Nucleus accumbens (tissue), 56 donors: ENCODE data around the gene COL5A3.
"Not testable (repeated sequence)": the region's sequence is repeated elsewhere in the genome, so short reads cannot be mapped to it uniquely, and the experiment has no call there.

Experiments used
- DNase-seq, 56 donors: peaks; one replicate each; lab custom pipeline; 2025; lab: John Stamatoyannopoulos, UW

The COL5A3 gene

GRCh38 chr19:9981406-9982260 lies 28.7 kb downstream of the COL5A3 start:
- DNase-seq: no peak

GRCh38 chr19:9972103-9972502 lies 38.2 kb downstream of the COL5A3 start:
- DNase-seq: no peak

- DNase-seq: no peak
These were observed 39.0 kb downstream of the COL5A3 start for GRCh38 chr19:9971166-9971897.

GRCh38 chr19:9970481-9970880 lies 39.8 kb downstream of the COL5A3 start:
- no peak for DNase-seq

GRCh38 chr19:9969688-9969975 lies 40.7 kb downstream of the COL5A3 start:
- no peak for DNase-seq

GRCh38 chr19:9968820-9969687 lies 41.2 kb downstream of the COL5A3 start:
- DNase-seq: no peak

- no peak for DNase-seq
These were observed 43.0 kb downstream of the COL5A3 start for GRCh38 chr19:9967326-9967725.

- DNase-seq: no peak
These were observed 43.9 kb downstream of the COL5A3 start for GRCh38 chr19:9966448-9966847.

- DNase-seq: no peak
These were observed 44.3 kb downstream of the COL5A3 start for GRCh38 chr19:9966024-9966423.

GRCh38 chr19:9962623-9963290 lies 47.5 kb downstream of the COL5A3 start:
- no peak for DNase-seq

GRCh38 chr19:9961103-9961502 lies 49.2 kb downstream of the COL5A3 start:
- DNase-seq: no peak

- DNase-seq: no peak
These were observed 51.9 kb downstream of the COL5A3 start for GRCh38 chr19:9958379-9958821.

- no peak for DNase-seq
These were observed 53.3 kb downstream of the COL5A3 start for GRCh38 chr19:9956956-9957355.

GRCh38 chr19:9953802-9954542 lies 56.3 kb downstream of the COL5A3 start:
- DNase-seq: peak in 40 of 56 donors; percentile 5 to 92 (median 30)

- no peak for DNase-seq
These were observed 58.0 kb downstream of the COL5A3 start for GRCh38 chr19:9952276-9952675.

- DNase-seq: no peak
These were observed 62.9 kb downstream of the COL5A3 start for GRCh38 chr19:9947441-9947840.

GRCh38 chr19:9946528-9947125 lies 63.7 kb downstream of the COL5A3 start:
- not testable (repeated sequence) for DNase-seq

- DNase-seq: peak in 52 of 56 donors; percentile 15 to 88 (median 55)
These were observed 64.9 kb downstream of the COL5A3 start for GRCh38 chr19:9945319-9945966.

- DNase-seq: no peak
These were observed 66.6 kb downstream of the COL5A3 start for GRCh38 chr19:9943744-9944143.
